Kidney (tissue), 14 donors: ENCODE measurements around the gene MED28. TPM values are rescaled to one million over a fixed set of nuclear protein-coding genes. Genes with fewer than 3 reads are reported as not detected.

Source experiments
- DNase-seq, 5 donors: peaks; one replicate each; pipeline ENCODE4 v3.0.0-alpha.2; 2013 to 2020
- FAIRE-seq: peaks from 2 replicates; lab custom pipeline; 2012; peaks lifted over from hg19 to GRCh38; lab: Jason Lieb, UNC
- H3K27ac ChIP-seq, 2 donors: one replicate each; pipeline ENCODE4 v1.7.0; 2013; ENCODE audit warnings: low read depth in 2 of 2, low read length in 2 of 2, inconsistent platforms in 1 of 2
- H3K27me3 ChIP-seq: one replicate; pipeline ENCODE4 v1.7.1; 2013; ENCODE audit warnings: low read length, inconsistent platforms; ENCODE audit not compliant: control insufficient read depth, insufficient read depth
- H3K36me3 ChIP-seq, 3 donors: one replicate each; pipeline versions ENCODE4 v1.7.0 to v1.7.1; 2013; ENCODE audit warnings: low read length in 3 of 3, control low read depth in 1 of 3, inconsistent platforms in 1 of 3; ENCODE audit not compliant: insufficient read depth in 3 of 3, control insufficient read depth in 2 of 3
- H3K4me1 ChIP-seq, 3 donors: one replicate each; pipeline versions ENCODE4 v1.7.0 to v1.7.1; 2013; ENCODE audit warnings: low read length in 3 of 3, inconsistent platforms in 1 of 3, low read depth in 1 of 3; ENCODE audit not compliant: control insufficient read depth in 2 of 3, insufficient read depth in 2 of 3
- H3K4me3 ChIP-seq, 3 donors: one replicate each; pipeline versions ENCODE4 v1.7.0 to v1.8.1; 2013; ENCODE audit warnings: low read length in 3 of 3, control low read depth in 1 of 3, inconsistent platforms in 1 of 3
- H3K9ac ChIP-seq, 3 donors: one replicate each; pipeline versions ENCODE4 v1.7.0 to v1.7.1; 2013; ENCODE audit warnings: low read length in 3 of 3, control low read depth in 1 of 3, inconsistent platforms in 1 of 3
- H3K9me3 ChIP-seq, 3 donors: one replicate each; pipeline versions ENCODE4 v1.7.0 to v1.7.1; 2013; ENCODE audit warnings: low read length in 3 of 3, control low read depth in 1 of 3, inconsistent platforms in 1 of 3; ENCODE audit not compliant: control insufficient read depth in 2 of 3, insufficient read depth in 1 of 3
- CTCF ChIP-seq: IDR thresholded peaks from 3 replicates; pipeline ENCODE4 v1.5.1; 2012; ENCODE audit warnings: mild to moderate bottlenecking, moderate library complexity, borderline replicate concordance; ENCODE audit not compliant: insufficient read depth; ENCODE audit errors: extremely low read depth
- intact Hi-C: fragments of 100-400 bp; cut with DNase I; formaldehyde crosslinking; loops from one replicate; pipeline ENCODE4 v1.11.1; 2022
- polyA plus RNA-seq: library from polyadenylated mRNA; stranded (reverse); fragments of 350-450 nt; fragmentation: Illumina TruSeq; extraction: RNeasy Lipid Tissue Mini Kit (QIAGEN cat#74804); gene quantifications from one replicate; pipeline ENCODE4 v1.2.3, GENCODE V29; 2014; ENCODE audit warnings: low read depth, low replicate concordance; ENCODE audit not compliant: insufficient read depth
- total RNA-seq: library from RNA; stranded (reverse); fragmentation: NEBNext Ultra II Directional; extraction: Animal tissue kit (Norgen Biotek cat#: 25700); gene quantifications from one replicate; pipeline ENCODE4 v1.2.1, GENCODE V29; 2021
- donor health status: control.
- donor health status: control.
- donor health status: control.
- donor health status: control.
- donor health status: control.
- donor health status: DM: yes; HTN: yes; CAD: no.
- donor health status: Normal renal cell carcinoma (clear cell type).

Gene MED28
- total and polyA plus RNA-seq, 2 donors from 2014 or later = 26.1 to 45.2 TPM

GRCh38 chr4:17630228-17630627, 15.8 kb downstream of the MED28 start:
- DNase-seq (no peak), FAIRE-seq (no peak)
- Histone ChIP-seq H3K9me3 (no peaks in the 10 kb centered on the region), H3K4me1 (no peaks in the 10 kb centered on the region), H3K9ac (no peak overlapping the region), H3K27me3 (no peaks in the 10 kb centered on the region), H3K4me3 (no peak overlapping the region), H3K36me3 (peaks cover 15 to 54% (median 33%) of the 10 kb centered on the region in 3 donors), H3K27ac (no peak overlapping the region)
- TF ChIP-seq CTCF = no peak
- intact Hi-C loops = no loop called here

- Histone ChIP-seq H3K9ac (no peak overlapping the region), H3K27ac (no peak overlapping the region), H3K27me3 (no peaks in the 10 kb centered on the region), H3K9me3 (no peaks in the 10 kb centered on the region), H3K36me3 (peaks cover 9 to 25% (median 18%) of the 10 kb centered on the region in 3 donors), H3K4me3 (no peak overlapping the region), H3K4me1 (no peaks in the 10 kb centered on the region)
- TF ChIP-seq CTCF = no peak
- intact Hi-C loops = no loop called here
- DNase-seq = peak in 1 of 5 donors; percentile 25
- FAIRE-seq = no peak
Observed at GRCh38 chr4:17633600-17633999, 19.2 kb downstream of the MED28 start.

- no peaks in the 10 kb centered on the region for H3K9me3 ChIP-seq
- no peak for TF ChIP-seq CTCF
- no peak overlapping the region for H3K27ac ChIP-seq
- DNase-seq (no peak), FAIRE-seq (no peak)
- H3K9ac ChIP-seq = no peak overlapping the region
- H3K4me1 ChIP-seq = no peaks in the 10 kb centered on the region
- peaks cover 6 to 24% (median 15%) of the 10 kb centered on the region in 3 donors for H3K36me3 ChIP-seq
- H3K27me3 ChIP-seq = no peaks in the 10 kb centered on the region
- H3K4me3 ChIP-seq = no peak overlapping the region
- intact Hi-C loops = loop anchor here (5.0 kb wide), 1 partner anchor 88 kb away; no protein-coding TSS in a partner anchor
Observed at GRCh38 chr4:17635056-17635455, 20.6 kb downstream of the MED28 start.

GRCh38 chr4:17636341-17636695, 21.9 kb downstream of the MED28 start:
- intact Hi-C loops = loop anchor here (5.0 kb wide), 1 partner anchor 89 kb away; no protein-coding TSS in a partner anchor
- FAIRE-seq = no peak
- no peak overlapping the region for H3K9ac ChIP-seq

More at GRCh38 chr4:17636341-17636695, 21.9 kb downstream of the MED28 start:
- Histone ChIP-seq H3K9me3 (no peaks in the 10 kb centered on the region), H3K27me3 (no peaks in the 10 kb centered on the region), H3K4me1 (no peaks in the 10 kb centered on the region), H3K27ac (no peak overlapping the region), H3K36me3 (peaks cover 6 to 24% (median 15%) of the 10 kb centered on the region in 3 donors), H3K4me3 (no peak overlapping the region)
- DNase-seq = peak in 1 of 5 donors; percentile 41
- TF ChIP-seq CTCF = no peak
